SK-N-SH (cell line): ENCODE measurements around the gene SETD1B. TPM values are rescaled to one million over a fixed set of nuclear protein-coding genes. Genes with fewer than 3 reads are reported as not detected.

ENCODE experiments used
- CTCF ChIA-PET: fragments of 300-600, 350-600 bp; formaldehyde crosslinking; extraction: SDS; loops from one replicate; lab custom pipeline; 2021; lab: Yijun Ruan, JAX
- POLR2A ChIA-PET: fragments of 350-600 bp; sonication (Branson Sonifier 250); formaldehyde crosslinking; extraction: SDS; loops from one replicate; lab custom pipeline; 2020; ENCODE audit warnings: antibody characterized with exemption, inconsistent platforms; lab: Yijun Ruan, JAX
- DNase-seq: peaks from one replicate; pipeline ENCODE4 v3.0.0; 2012
- H2AFZ ChIP-seq: fragments of 200-600 bp; sonication (generic); 2 replicates; pipeline ENCODE4 v1.8.1; 2016; ENCODE audit warnings: antibody characterized with exemption, mild to moderate bottlenecking, low read depth
- H3F3A ChIP-seq: fragments of 200-600 bp; sonication (generic); replicated peaks from 2 replicates; pipeline ENCODE3; 2016; ENCODE audit warnings: antibody characterized with exemption, mild to moderate bottlenecking; ENCODE audit not compliant: insufficient read depth
- H3K27ac ChIP-seq, 2 experiments: fragments of 200-500 bp in 1 of 2; fragments of 200-600 bp in 1 of 2; sonication (Bioruptor generic) in 1 of 2; sonication (generic), shearing (Covaris generic) in 1 of 2; 2 replicates each; pipeline versions ENCODE4 v1.5.1 to v1.6.1; 2014 to 2016; ENCODE audit warnings: low read depth in 2 of 2, inconsistent platforms in 1 of 2, low read length in 1 of 2, mild to moderate bottlenecking in 1 of 2, mixed read lengths in 1 of 2
- H3K27me3 ChIP-seq: fragments of 200-600 bp; sonication (generic), shearing (Covaris generic); 2 replicates; pipeline ENCODE4 v1.6.1; 2016; ENCODE audit warnings: mixed run types; ENCODE audit not compliant: insufficient read depth
- H3K36me3 ChIP-seq, 2 experiments: fragments of 200-500 bp in 1 of 2; fragments of 200-600 bp in 1 of 2; sonication (Bioruptor generic) in 1 of 2; sonication (generic) in 1 of 2; replicated peaks in 1 of 2; 2 replicates each; pipeline versions ENCODE3 to v1.5.1; 2014 to 2016; ENCODE audit warnings: low read length in 1 of 2, mild to moderate bottlenecking in 1 of 2; ENCODE audit not compliant: insufficient read depth in 2 of 2, control insufficient read depth in 1 of 2
- H3K4me1 ChIP-seq, 2 experiments: fragments of 200-500 bp in 1 of 2; fragments of 200-600 bp in 1 of 2; sonication (Bioruptor generic) in 1 of 2; sonication (generic), shearing (Covaris generic) in 1 of 2; 2 replicates each; pipeline versions ENCODE4 v1.5.1 to v1.6.1; 2014 to 2016; ENCODE audit warnings: low read depth in 1 of 2, low read length in 1 of 2, mixed run types in 1 of 2; ENCODE audit not compliant: insufficient read depth in 2 of 2, control insufficient read depth in 1 of 2
- H3K4me2 ChIP-seq: fragments of 200-600 bp; sonication (generic), shearing (Covaris generic); 2 replicates; pipeline ENCODE4 v1.6.1; 2017; ENCODE audit warnings: mixed run types
- H3K4me3 ChIP-seq, 2 experiments: fragments of 200-500 bp in 1 of 2; fragments of 200-600 bp in 1 of 2; sonication (Bioruptor generic) in 1 of 2; sonication (generic), shearing (Covaris generic) in 1 of 2; 2 replicates each; pipeline versions ENCODE4 v1.5.1 to v1.8.1; 2014 to 2016; ENCODE audit warnings: low read depth in 2 of 2, inconsistent platforms in 1 of 2, low read length in 1 of 2, mild to moderate bottlenecking in 1 of 2, mixed read lengths in 1 of 2, moderate library complexity in 1 of 2
- H3K79me2 ChIP-seq: fragments of 200-600 bp; sonication (generic); 2 replicates; pipeline ENCODE4 v1.8.1; 2017; ENCODE audit warnings: mild to moderate bottlenecking; ENCODE audit not compliant: insufficient read depth
- H3K9ac ChIP-seq: fragments of 200-600 bp; sonication (generic); 2 replicates; pipeline ENCODE4 v1.6.1; 2017; ENCODE audit warnings: mixed run types
- H3K9me2 ChIP-seq: fragments of 200-600 bp; sonication (generic); 2 replicates; pipeline ENCODE4 v1.6.1; 2017; ENCODE audit warnings: mixed run types
- H3K9me3 ChIP-seq: fragments of 200-600 bp; sonication (generic); 2 replicates; pipeline ENCODE4 v1.6.1; 2017; ENCODE audit warnings: mixed run types, mild to moderate bottlenecking, moderate library complexity
- H4K20me1 ChIP-seq: fragments of 200-600 bp; sonication (generic); 2 replicates; pipeline ENCODE4 v1.6.1; 2017; ENCODE audit warnings: mild to moderate bottlenecking, mixed run types; ENCODE audit not compliant: insufficient read depth
- ELF1 ChIP-seq: IDR thresholded peaks from 2 replicates; pipeline ENCODE4 v1.4.0; 2012
- MAX ChIP-seq: IDR thresholded peaks from 2 replicates; pipeline ENCODE4 v1.4.0; 2012; ENCODE audit warnings: low read depth
- MXI1 ChIP-seq: IDR thresholded peaks from 2 replicates; pipeline ENCODE4 v1.6.1; 2012; ENCODE audit warnings: mild to moderate bottlenecking, low read depth, low read length, improper control_type of control experiment
- REST ChIP-seq: IDR thresholded peaks from 2 replicates; pipeline ENCODE4 v1.6.1; 2012; ENCODE audit warnings: mild to moderate bottlenecking, low read depth, low read length, moderate library complexity
- SIN3A ChIP-seq: IDR thresholded peaks from 2 replicates; pipeline ENCODE4 v1.6.1; 2012; ENCODE audit warnings: low read depth, mild to moderate bottlenecking, low read length, moderate library complexity, borderline replicate concordance
- WGBS: methylation state at CpG from one replicate; pipeline ENCODE4 v1.1.6; 2017; ENCODE audit warnings: low lambda C conversion rate; 5-methylcytosine and 5-hydroxymethylcytosine counted together
- polyA plus RNA-seq, 3 experiments: library from polyadenylated mRNA; depleted of rRNA; stranded (reverse); fragments of >200 nt; gene quantifications; 2 replicates each; pipeline ENCODE4 v1.2.3, GENCODE V29; 2012

The SETD1B gene
- polyA plus RNA-seq, 1 of the 3 experiments (the other 2 are of a cell fraction), result 2.0 TPM

GRCh38 chr12:121806009-121806545 is 2.3 kb downstream of the SETD1B start:
- Histone ChIP-seq H3K4me1 (peaks cover 13 to 17% of the 10 kb centered on the region in 2 experiments; a peak in 2 of 4 replicates), H4K20me1 (peaks cover 18% of the 10 kb centered on the region), H2AFZ (no peak overlapping the region), H3K9ac (peak overlapping the region; percentile 93), H3F3A (peaks cover 26% of the 10 kb centered on the region), H3K27me3 (no peaks in the 10 kb centered on the region), H3K36me3 (peaks cover 23 to 35% of the 10 kb centered on the region in 2 experiments), H3K4me3 (peak overlapping the region; percentile 73 to 91), H3K4me2 (peak overlapping the region; percentile 89), H3K9me2 (no peaks in the 10 kb centered on the region), H3K79me2 (peaks cover 83% of the 10 kb centered on the region), H3K27ac (peak overlapping the region in 1 of 2 experiments; percentile 22; a peak in 1 of 4 replicates), H3K9me3 (no peaks in the 10 kb centered on the region)
- POLR2A ChIA-PET, result interaction anchor here (1.0 to 4.0 kb wide), 2 partner anchors 8 to 11 kb away, joined by 4 to 22 read pairs; partner anchors contain the start of gene RHOF
- CTCF ChIA-PET, result interaction anchor here (1.0 to 18.3 kb wide), 5 partner anchors 9 to 317 kb away, joined by 3 to 675 read pairs (median 4); partner anchors contain the start of gene RHOF
- no peak for DNase-seq
- TF ChIP-seq MXI1 (peak; percentile 88), ELF1 (no peak)
- 30% methylated on average over 16 of the region's 16 CpGs for WGBS

- no peak overlapping the region for H3K27ac ChIP-seq
- ChIA-PET POLR2A (interaction anchor here (1.0 to 4.0 kb wide), 2 partner anchors 8 to 12 kb away, joined by 4 to 22 read pairs; partner anchors contain the start of gene RHOF), CTCF (interaction anchor here (0.6 to 18.3 kb wide), 7 partner anchors 8 to 316 kb away, joined by 3 to 675 read pairs (median 4); partner anchors contain the start of gene RHOF)
- H3K27me3 ChIP-seq, result no peaks in the 10 kb centered on the region
- peaks cover 24 to 36% of the 10 kb centered on the region in 2 experiments for H3K36me3 ChIP-seq
- H3K4me1 ChIP-seq, result peaks cover 20 to 24% of the 10 kb centered on the region in 2 experiments; a peak in 2 of 4 replicates
- H2AFZ ChIP-seq, result no peak overlapping the region
- DNase-seq, result peak; percentile 55
- 65% methylated on average over 20 of the region's 21 CpGs for WGBS
- peak overlapping the region; percentile 73 to 91 for H3K4me3 ChIP-seq
- no peaks in the 10 kb centered on the region for H3K9me2 ChIP-seq
- TF ChIP-seq REST, result no peak
- TF ChIP-seq MAX, result no peak
- no peak for TF ChIP-seq SIN3A
- no peaks in the 10 kb centered on the region for H3K9me3 ChIP-seq
- peaks cover 27% of the 10 kb centered on the region for H3F3A ChIP-seq
- peaks cover 25% of the 10 kb centered on the region for H4K20me1 ChIP-seq
- H3K79me2 ChIP-seq, result peaks cover 83% of the 10 kb centered on the region
- peak overlapping the region; percentile 89 for H3K4me2 ChIP-seq
- peak overlapping the region; percentile 93 for H3K9ac ChIP-seq
These were observed 3.0 kb downstream of the SETD1B start for GRCh38 chr12:121806546-121807423.
